ENCODE measurements around the gene CCR8.
"Not testable (repeated sequence)": the region's sequence is repeated elsewhere in the genome, so short reads cannot be mapped to it uniquely, and the experiment has no call there.

- TF ChIP-seq, protein P1, sequence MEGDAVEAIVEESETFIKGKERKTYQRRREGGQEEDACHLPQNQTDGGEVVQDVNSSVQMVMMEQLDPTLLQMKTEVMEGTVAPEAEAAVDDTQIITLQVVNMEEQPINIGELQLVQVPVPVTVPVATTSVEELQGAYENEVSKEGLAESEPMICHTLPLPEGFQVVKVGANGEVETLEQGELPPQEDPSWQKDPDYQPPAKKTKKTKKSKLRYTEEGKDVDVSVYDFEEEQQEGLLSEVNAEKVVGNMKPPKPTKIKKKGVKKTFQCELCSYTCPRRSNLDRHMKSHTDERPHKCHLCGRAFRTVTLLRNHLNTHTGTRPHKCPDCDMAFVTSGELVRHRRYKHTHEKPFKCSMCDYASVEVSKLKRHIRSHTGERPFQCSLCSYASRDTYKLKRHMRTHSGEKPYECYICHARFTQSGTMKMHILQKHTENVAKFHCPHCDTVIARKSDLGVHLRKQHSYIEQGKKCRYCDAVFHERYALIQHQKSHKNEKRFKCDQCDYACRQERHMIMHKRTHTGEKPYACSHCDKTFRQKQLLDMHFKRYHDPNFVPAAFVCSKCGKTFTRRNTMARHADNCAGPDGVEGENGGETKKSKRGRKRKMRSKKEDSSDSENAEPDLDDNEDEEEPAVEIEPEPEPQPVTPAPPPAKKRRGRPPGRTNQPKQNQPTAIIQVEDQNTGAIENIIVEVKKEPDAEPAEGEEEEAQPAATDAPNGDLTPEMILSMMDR (conservative IDR thresholded peaks at IDR 0.05; ENCODE audit: low read depth, low read length): not testable (repeated sequence)
- TF ChIP-seq EZH2 (IDR thresholded peaks at IDR 0.05; ENCODE audit: low read length, unreplicated experiment): not testable (repeated sequence)
These were observed 7.2 kb upstream of the CCR8 start for GRCh38 chr3:39322209-39322715.

All from PC-3 (cell line).